ENCODE results near the gene GCHFR.
A peak's percentile ranks its signal among the peaks of the same experiment; 100 is the strongest.

GCHFR gene

GRCh38 chr15:40744815-40745152 is 19.1 kb upstream of the GCHFR start:
- H3K9me3 Mint-ChIP-seq: no peaks in the 10 kb centered on the region
- H3K36me3 Mint-ChIP-seq (ENCODE audit: low read depth): peaks cover 51% of the 10 kb centered on the region
- peak overlapping the region; percentile 95 for H3K27ac Mint-ChIP-seq
- no peak for DNase-seq (ENCODE audit: low spot score)
- H3K4me1 Mint-ChIP-seq (ENCODE audit: low read depth): peaks cover 26% of the 10 kb centered on the region
- H3K4me3 Mint-ChIP-seq: no peak overlapping the region
- no peaks in the 10 kb centered on the region for H3K27me3 Mint-ChIP-seq (ENCODE audit: low read depth)

GRCh38 chr15:40746916-40747418 is 16.9 kb upstream of the GCHFR start:
- Mint-ChIP-seq H3K27ac (peak overlapping the region; percentile 36), H3K27me3 (ENCODE audit: low read depth) (no peaks in the 10 kb centered on the region), H3K4me1 (ENCODE audit: low read depth) (peaks cover 26% of the 10 kb centered on the region), H3K4me3 (no peak overlapping the region), H3K36me3 (ENCODE audit: low read depth) (peaks cover 51% of the 10 kb centered on the region), H3K9me3 (no peaks in the 10 kb centered on the region)
- DNase-seq (ENCODE audit: low spot score): no peak

GRCh38 chr15:40747685-40748631 is 15.9 kb upstream of the GCHFR start:
- no peak overlapping the region for H3K27ac Mint-ChIP-seq
- no peaks in the 10 kb centered on the region for H3K27me3 Mint-ChIP-seq (ENCODE audit: low read depth)
- peaks cover 49% of the 10 kb centered on the region for H3K36me3 Mint-ChIP-seq (ENCODE audit: low read depth)
- no peak overlapping the region for H3K4me3 Mint-ChIP-seq
- H3K9me3 Mint-ChIP-seq: no peaks in the 10 kb centered on the region
- no peak for DNase-seq (ENCODE audit: low spot score)
- peaks cover 29% of the 10 kb centered on the region for H3K4me1 Mint-ChIP-seq (ENCODE audit: low read depth)

GRCh38 chr15:40749151-40749630 is 14.7 kb upstream of the GCHFR start:
- no peak for DNase-seq (ENCODE audit: low spot score)
- no peak overlapping the region for H3K4me3 Mint-ChIP-seq
- no peaks in the 10 kb centered on the region for H3K27me3 Mint-ChIP-seq (ENCODE audit: low read depth)
- no peaks in the 10 kb centered on the region for H3K9me3 Mint-ChIP-seq
- H3K27ac Mint-ChIP-seq: no peak overlapping the region
- peaks cover 31% of the 10 kb centered on the region for H3K4me1 Mint-ChIP-seq (ENCODE audit: low read depth)
- peaks cover 48% of the 10 kb centered on the region for H3K36me3 Mint-ChIP-seq (ENCODE audit: low read depth)

GRCh38 chr15:40750885-40751284 is 13.0 kb upstream of the GCHFR start:
- Mint-ChIP-seq H3K36me3 (ENCODE audit: low read depth) (peaks cover 38% of the 10 kb centered on the region), H3K27me3 (ENCODE audit: low read depth) (no peaks in the 10 kb centered on the region), H3K27ac (no peak overlapping the region), H3K9me3 (no peaks in the 10 kb centered on the region), H3K4me3 (no peak overlapping the region), H3K4me1 (ENCODE audit: low read depth) (peaks cover 28% of the 10 kb centered on the region)
- no peak for DNase-seq (ENCODE audit: low spot score)

- peaks cover 34% of the 10 kb centered on the region for H3K36me3 Mint-ChIP-seq (ENCODE audit: low read depth)
- H3K27ac Mint-ChIP-seq: no peak overlapping the region
- no peak for DNase-seq (ENCODE audit: low spot score)
- H3K4me3 Mint-ChIP-seq: no peak overlapping the region
- peaks cover 29% of the 10 kb centered on the region for H3K4me1 Mint-ChIP-seq (ENCODE audit: low read depth)
- no peaks in the 10 kb centered on the region for H3K27me3 Mint-ChIP-seq (ENCODE audit: low read depth)
- no peaks in the 10 kb centered on the region for H3K9me3 Mint-ChIP-seq
These were observed 12.1 kb upstream of the GCHFR start for GRCh38 chr15:40751745-40752144.

GRCh38 chr15:40754574-40754882 is 9.3 kb upstream of the GCHFR start:
- H3K4me3 Mint-ChIP-seq: peak overlapping the region; percentile 93
- H3K27ac Mint-ChIP-seq: peak overlapping the region; percentile 99
- H3K9me3 Mint-ChIP-seq: no peaks in the 10 kb centered on the region
- DNase-seq (ENCODE audit: low spot score): no peak
- H3K27me3 Mint-ChIP-seq (ENCODE audit: low read depth): no peaks in the 10 kb centered on the region
- H3K36me3 Mint-ChIP-seq (ENCODE audit: low read depth): peaks cover 22% of the 10 kb centered on the region
- peaks cover 31% of the 10 kb centered on the region for H3K4me1 Mint-ChIP-seq (ENCODE audit: low read depth)

GRCh38 chr15:40754883-40755811 is 8.7 kb upstream of the GCHFR start, which contains the start of gene RMDN3:
Gene RMDN3 (minus strand): TSS chr15:40755254. CDS start chr15:40754783, 471 bp downstream.
- Mint-ChIP-seq H3K27ac (peak within 1 kb of the TSS; percentile 99), H3K9me3 (no peaks in the 10 kb centered on the region), H3K27me3 (ENCODE audit: low read depth) (no peaks in the 10 kb centered on the region), H3K4me3 (peak within 1 kb of the TSS; percentile 93), H3K4me1 (ENCODE audit: low read depth) (peaks cover 32% of the 10 kb centered on the region), H3K36me3 (ENCODE audit: low read depth) (peaks cover 19% of the 10 kb centered on the region)
- peak; percentile 93 for DNase-seq (ENCODE audit: low spot score)

GRCh38 chr15:40755812-40756208 is 8.1 kb upstream of the GCHFR start:
- no peaks in the 10 kb centered on the region for H3K9me3 Mint-ChIP-seq
- peaks cover 18% of the 10 kb centered on the region for H3K36me3 Mint-ChIP-seq (ENCODE audit: low read depth)
- no peak for DNase-seq (ENCODE audit: low spot score)
- peak overlapping the region; percentile 99 for H3K27ac Mint-ChIP-seq
- peaks cover 35% of the 10 kb centered on the region for H3K4me1 Mint-ChIP-seq (ENCODE audit: low read depth)
- H3K27me3 Mint-ChIP-seq (ENCODE audit: low read depth): no peaks in the 10 kb centered on the region
- peak overlapping the region; percentile 93 for H3K4me3 Mint-ChIP-seq

- peaks cover 35% of the 10 kb centered on the region for H3K4me1 Mint-ChIP-seq (ENCODE audit: low read depth)
- H3K27me3 Mint-ChIP-seq (ENCODE audit: low read depth): no peaks in the 10 kb centered on the region
- no peaks in the 10 kb centered on the region for H3K9me3 Mint-ChIP-seq
- peak overlapping the region; percentile 71 for H3K27ac Mint-ChIP-seq
- DNase-seq (ENCODE audit: low spot score): no peak
- peaks cover 14% of the 10 kb centered on the region for H3K36me3 Mint-ChIP-seq (ENCODE audit: low read depth)
- peak overlapping the region; percentile 26 for H3K4me3 Mint-ChIP-seq
These were observed 6.9 kb upstream of the GCHFR start for GRCh38 chr15:40756938-40757337.

GRCh38 chr15:40759961-40760360 is 3.9 kb upstream of the GCHFR start:
- no peaks in the 10 kb centered on the region for H3K36me3 Mint-ChIP-seq (ENCODE audit: low read depth)
- H3K27ac Mint-ChIP-seq: no peak overlapping the region
- no peak for DNase-seq (ENCODE audit: low spot score)
- no peak overlapping the region for H3K4me3 Mint-ChIP-seq
- no peaks in the 10 kb centered on the region for H3K27me3 Mint-ChIP-seq (ENCODE audit: low read depth)
- H3K4me1 Mint-ChIP-seq (ENCODE audit: low read depth): peaks cover 30% of the 10 kb centered on the region
- H3K9me3 Mint-ChIP-seq: no peaks in the 10 kb centered on the region

GRCh38 chr15:40762919-40763800 is 708 bp upstream of the GCHFR start:
- peak overlapping the region; percentile 93 for H3K27ac Mint-ChIP-seq
- peak overlapping the region; percentile 82 for H3K4me3 Mint-ChIP-seq
- peak; percentile 37 for DNase-seq (ENCODE audit: low spot score)
- no peaks in the 10 kb centered on the region for H3K9me3 Mint-ChIP-seq
- H3K27me3 Mint-ChIP-seq (ENCODE audit: low read depth): no peaks in the 10 kb centered on the region
- H3K4me1 Mint-ChIP-seq (ENCODE audit: low read depth): peaks cover 31% of the 10 kb centered on the region
- peaks cover 5% of the 10 kb centered on the region for H3K36me3 Mint-ChIP-seq (ENCODE audit: low read depth)

GRCh38 chr15:40764629-40765103 is 798 bp downstream of the GCHFR start:
- Mint-ChIP-seq H3K27me3 (ENCODE audit: low read depth) (no peaks in the 10 kb centered on the region), H3K27ac (peak overlapping the region; percentile 93), H3K4me3 (peak overlapping the region; percentile 82), H3K4me1 (ENCODE audit: low read depth) (peaks cover 41% of the 10 kb centered on the region), H3K36me3 (ENCODE audit: low read depth) (peaks cover 10% of the 10 kb centered on the region), H3K9me3 (no peaks in the 10 kb centered on the region)
- no peak for DNase-seq (ENCODE audit: low spot score)

Measured in T-helper 2 cell treated with Interferon-gamma antibody and Interleukin-4, amounts not matched to agents 5 μg/mL and 100 μg/mL, for 36 hours (primary cell).